ENCODE results near the gene MEIS2. TPM values are rescaled to one million over a fixed set of nuclear protein-coding genes. Genes with fewer than 3 reads are reported as not detected.

MEIS2 gene
- polyA plus RNA-seq, 1 donor from 2014 or later: 825 TPM

DNA sequence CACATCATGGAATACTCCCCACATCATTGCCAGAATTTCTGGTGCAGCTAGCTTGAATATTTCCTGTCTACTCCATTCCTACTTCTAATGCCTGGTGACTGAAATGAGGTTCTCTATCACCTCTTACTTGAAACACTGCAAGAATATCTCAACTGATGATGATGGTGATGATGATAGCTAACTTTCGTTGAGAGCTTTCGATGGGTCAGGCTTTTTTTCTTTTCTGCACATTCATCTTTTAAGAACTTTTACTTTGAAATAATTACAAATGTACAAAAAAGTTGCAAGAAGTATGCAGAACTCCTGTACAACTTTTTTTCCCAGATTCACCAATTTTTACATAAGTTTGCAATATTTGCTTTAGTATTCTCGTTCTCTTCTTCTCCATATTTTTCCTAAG, 233.5 kb downstream of the MEIS2 start:
- H4K20me1 ChIP-seq (ENCODE audit: insufficient read depth): no peaks in the 10 kb centered on the region
- H3K27ac ChIP-seq (ENCODE audit: low read length): no peak overlapping the region
- H3K4me2 ChIP-seq (ENCODE audit: low read length): no peak overlapping the region
- H2AFZ ChIP-seq (ENCODE audit: low read depth, low read length): no peak overlapping the region
- TF ChIP-seq EP300 (conservative IDR thresholded peaks at IDR 0.05; ENCODE audit: poor library complexity, severe bottlenecking) (no peak), EZH2 (IDR thresholded peaks at IDR 0.05; ENCODE audit: borderline replicate concordance, insufficient read depth, low read length, poor library complexity, severe bottlenecking) (no peak), POLR2AphosphoS5 (IDR thresholded peaks at IDR 0.05) (no peak), MXI1 (conservative IDR thresholded peaks at IDR 0.05; ENCODE audit: poor library complexity, severe bottlenecking) (no peak), TAF1 (IDR thresholded peaks at IDR 0.05; ENCODE audit: low read depth) (no peak), RAD21 (conservative IDR thresholded peaks at IDR 0.05) (no peak), SMC3 (conservative IDR thresholded peaks at IDR 0.05; ENCODE audit: poor library complexity) (no peak)
- TF ChIP-seq, protein P1, sequence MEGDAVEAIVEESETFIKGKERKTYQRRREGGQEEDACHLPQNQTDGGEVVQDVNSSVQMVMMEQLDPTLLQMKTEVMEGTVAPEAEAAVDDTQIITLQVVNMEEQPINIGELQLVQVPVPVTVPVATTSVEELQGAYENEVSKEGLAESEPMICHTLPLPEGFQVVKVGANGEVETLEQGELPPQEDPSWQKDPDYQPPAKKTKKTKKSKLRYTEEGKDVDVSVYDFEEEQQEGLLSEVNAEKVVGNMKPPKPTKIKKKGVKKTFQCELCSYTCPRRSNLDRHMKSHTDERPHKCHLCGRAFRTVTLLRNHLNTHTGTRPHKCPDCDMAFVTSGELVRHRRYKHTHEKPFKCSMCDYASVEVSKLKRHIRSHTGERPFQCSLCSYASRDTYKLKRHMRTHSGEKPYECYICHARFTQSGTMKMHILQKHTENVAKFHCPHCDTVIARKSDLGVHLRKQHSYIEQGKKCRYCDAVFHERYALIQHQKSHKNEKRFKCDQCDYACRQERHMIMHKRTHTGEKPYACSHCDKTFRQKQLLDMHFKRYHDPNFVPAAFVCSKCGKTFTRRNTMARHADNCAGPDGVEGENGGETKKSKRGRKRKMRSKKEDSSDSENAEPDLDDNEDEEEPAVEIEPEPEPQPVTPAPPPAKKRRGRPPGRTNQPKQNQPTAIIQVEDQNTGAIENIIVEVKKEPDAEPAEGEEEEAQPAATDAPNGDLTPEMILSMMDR (IDR thresholded peaks at IDR 0.05; ENCODE audit: poor library complexity, severe bottlenecking): no peak
- TF ChIP-seq, protein P2, sequence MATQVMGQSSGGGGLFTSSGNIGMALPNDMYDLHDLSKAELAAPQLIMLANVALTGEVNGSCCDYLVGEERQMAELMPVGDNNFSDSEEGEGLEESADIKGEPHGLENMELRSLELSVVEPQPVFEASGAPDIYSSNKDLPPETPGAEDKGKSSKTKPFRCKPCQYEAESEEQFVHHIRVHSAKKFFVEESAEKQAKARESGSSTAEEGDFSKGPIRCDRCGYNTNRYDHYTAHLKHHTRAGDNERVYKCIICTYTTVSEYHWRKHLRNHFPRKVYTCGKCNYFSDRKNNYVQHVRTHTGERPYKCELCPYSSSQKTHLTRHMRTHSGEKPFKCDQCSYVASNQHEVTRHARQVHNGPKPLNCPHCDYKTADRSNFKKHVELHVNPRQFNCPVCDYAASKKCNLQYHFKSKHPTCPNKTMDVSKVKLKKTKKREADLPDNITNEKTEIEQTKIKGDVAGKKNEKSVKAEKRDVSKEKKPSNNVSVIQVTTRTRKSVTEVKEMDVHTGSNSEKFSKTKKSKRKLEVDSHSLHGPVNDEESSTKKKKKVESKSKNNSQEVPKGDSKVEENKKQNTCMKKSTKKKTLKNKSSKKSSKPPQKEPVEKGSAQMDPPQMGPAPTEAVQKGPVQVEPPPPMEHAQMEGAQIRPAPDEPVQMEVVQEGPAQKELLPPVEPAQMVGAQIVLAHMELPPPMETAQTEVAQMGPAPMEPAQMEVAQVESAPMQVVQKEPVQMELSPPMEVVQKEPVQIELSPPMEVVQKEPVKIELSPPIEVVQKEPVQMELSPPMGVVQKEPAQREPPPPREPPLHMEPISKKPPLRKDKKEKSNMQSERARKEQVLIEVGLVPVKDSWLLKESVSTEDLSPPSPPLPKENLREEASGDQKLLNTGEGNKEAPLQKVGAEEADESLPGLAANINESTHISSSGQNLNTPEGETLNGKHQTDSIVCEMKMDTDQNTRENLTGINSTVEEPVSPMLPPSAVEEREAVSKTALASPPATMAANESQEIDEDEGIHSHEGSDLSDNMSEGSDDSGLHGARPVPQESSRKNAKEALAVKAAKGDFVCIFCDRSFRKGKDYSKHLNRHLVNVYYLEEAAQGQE (IDR thresholded peaks at IDR 0.05; ENCODE audit: borderline replicate concordance): no peak
- H3F3A ChIP-seq (ENCODE audit: insufficient read depth, low read length, poor library complexity, severe bottlenecking): no peaks in the 10 kb centered on the region
- H3K36me3 ChIP-seq (ENCODE audit: insufficient read depth, low read length): peaks cover 3% of the 10 kb centered on the region
- no peaks in the 10 kb centered on the region for H3K79me2 ChIP-seq (replicated peaks; ENCODE audit: insufficient read depth, low read length)
- no peaks in the 10 kb centered on the region for H3K27me3 ChIP-seq (ENCODE audit: insufficient read depth, low read depth, low read length)
- no peak overlapping the region for H3K9ac ChIP-seq (ENCODE audit: low read length)
- H3K9me2 ChIP-seq (ENCODE audit: insufficient read depth, low read length): no peaks in the 10 kb centered on the region
- no peaks in the 10 kb centered on the region for H3K9me3 ChIP-seq (ENCODE audit: low read length)
- no peak overlapping the region for H3K4me3 ChIP-seq (ENCODE audit: low read length)

DNA sequence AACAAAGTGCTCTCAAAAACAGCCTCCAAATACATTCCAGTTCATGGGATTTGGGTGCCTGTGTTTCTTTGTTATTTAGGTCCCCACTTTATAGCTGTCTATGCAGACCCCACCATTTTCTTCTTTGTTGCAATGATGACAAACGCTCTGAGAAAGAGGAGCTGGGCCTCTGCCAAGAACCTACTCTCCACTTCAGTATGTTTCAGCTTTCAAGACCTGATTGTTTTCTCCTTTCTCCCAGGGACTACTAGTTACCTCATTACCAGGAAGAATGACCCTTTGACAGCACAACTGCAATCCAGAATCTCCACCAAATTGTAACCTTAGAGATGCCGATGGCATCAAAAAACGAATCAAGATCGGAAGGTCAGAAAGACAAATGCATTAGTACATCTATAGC, 236.8 kb downstream of the MEIS2 start:
- no peaks in the 10 kb centered on the region for H3K36me3 ChIP-seq (ENCODE audit: insufficient read depth, low read length)
- H3K27me3 ChIP-seq (ENCODE audit: insufficient read depth, low read depth, low read length): no peaks in the 10 kb centered on the region
- H3K9me3 ChIP-seq (ENCODE audit: low read length): no peaks in the 10 kb centered on the region
- no peaks in the 10 kb centered on the region for H3F3A ChIP-seq (ENCODE audit: insufficient read depth, low read length, poor library complexity, severe bottlenecking)
- TF ChIP-seq, protein P2 (IDR thresholded peaks at IDR 0.05; ENCODE audit: borderline replicate concordance): no peak
- no peak for TF ChIP-seq SMC3 (conservative IDR thresholded peaks at IDR 0.05; ENCODE audit: poor library complexity)
- no peak for TF ChIP-seq TAF1 (IDR thresholded peaks at IDR 0.05; ENCODE audit: low read depth)
- no peak for TF ChIP-seq POLR2AphosphoS5 (IDR thresholded peaks at IDR 0.05)
- TF ChIP-seq EZH2 (IDR thresholded peaks at IDR 0.05; ENCODE audit: borderline replicate concordance, insufficient read depth, low read length, poor library complexity, severe bottlenecking): no peak
- no peak for TF ChIP-seq MXI1 (conservative IDR thresholded peaks at IDR 0.05; ENCODE audit: poor library complexity, severe bottlenecking)
- TF ChIP-seq EP300 (conservative IDR thresholded peaks at IDR 0.05; ENCODE audit: poor library complexity, severe bottlenecking): no peak
- no peak for TF ChIP-seq RAD21 (conservative IDR thresholded peaks at IDR 0.05)
- TF ChIP-seq, protein P1 (IDR thresholded peaks at IDR 0.05; ENCODE audit: poor library complexity, severe bottlenecking): no peak
- H3K27ac ChIP-seq (ENCODE audit: low read length): no peak overlapping the region
- H3K4me3 ChIP-seq (ENCODE audit: low read length): no peak overlapping the region
- H3K79me2 ChIP-seq (replicated peaks; ENCODE audit: insufficient read depth, low read length): no peaks in the 10 kb centered on the region
- no peak overlapping the region for H2AFZ ChIP-seq (ENCODE audit: low read depth, low read length)
- H3K9ac ChIP-seq (ENCODE audit: low read length): no peak overlapping the region
- no peaks in the 10 kb centered on the region for H3K9me2 ChIP-seq (ENCODE audit: insufficient read depth, low read length)
- H4K20me1 ChIP-seq (ENCODE audit: insufficient read depth): no peaks in the 10 kb centered on the region
- H3K4me2 ChIP-seq (ENCODE audit: low read length): no peak overlapping the region
